Upper lobe of right lung (tissue), 1 donor: ENCODE results near the gene RANBP9. TPM values are rescaled to one million over a fixed set of nuclear protein-coding genes. Genes with fewer than 3 reads are reported as not detected.

Experiments
- ATAC-seq: fragments of 200-7000 bp; cut with Tn5 transposase; one replicate; pipeline ENCODE4 v1.9.1; 2020; ENCODE audit warnings: mild to moderate bottlenecking, moderate library complexity
- DNase-seq: peaks from one replicate; pipeline ENCODE4 v3.0.0-alpha.2; 2020
- H3K27ac ChIP-seq: fragments of 200-600 bp; one replicate; pipeline ENCODE4 v1.8.0; 2022
- H3K27me3 ChIP-seq: fragments of 200-600 bp; one replicate; pipeline ENCODE4 v1.8.0; 2022; ENCODE audit warnings: mild to moderate bottlenecking
- H3K36me3 ChIP-seq: fragments of 200-600 bp; one replicate; pipeline ENCODE4 v1.8.0; 2022
- H3K4me1 ChIP-seq: fragments of 200-600 bp; one replicate; pipeline ENCODE4 v1.8.0; 2022
- H3K4me3 ChIP-seq: fragments of 200-600 bp; one replicate; pipeline ENCODE4 v1.8.0; 2022; ENCODE audit warnings: mild to moderate bottlenecking
- H3K9me3 ChIP-seq: fragments of 200-600 bp; one replicate; pipeline ENCODE4 v1.8.0; 2022
- intact Hi-C: fragments of 100-400 bp; cut with DNase I; formaldehyde crosslinking; loops from one replicate; pipeline ENCODE4 v1.11.0; 2022
- total RNA-seq: library from RNA; stranded (reverse); fragmentation: NEBNext Ultra II Directional; extraction: Animal tissue kit (Norgen Biotek cat#: 25700); gene quantifications from one replicate; pipeline ENCODE4 v1.2.1, GENCODE V29; 2021
- TF ChIP-seq, protein P1 (sequence below): fragments of 200-600 bp; IDR thresholded peaks from one replicate; pipeline ENCODE4 v1.8.0; 2022; ENCODE audit warnings: antibody characterized with exemption
- donor health status: DM: no; HTN: yes; CAD: no; lungs with severe emphysema.

Gene RANBP9
- total RNA-seq, 1 donor from 2014 or later, result 38.5 TPM

DNA sequence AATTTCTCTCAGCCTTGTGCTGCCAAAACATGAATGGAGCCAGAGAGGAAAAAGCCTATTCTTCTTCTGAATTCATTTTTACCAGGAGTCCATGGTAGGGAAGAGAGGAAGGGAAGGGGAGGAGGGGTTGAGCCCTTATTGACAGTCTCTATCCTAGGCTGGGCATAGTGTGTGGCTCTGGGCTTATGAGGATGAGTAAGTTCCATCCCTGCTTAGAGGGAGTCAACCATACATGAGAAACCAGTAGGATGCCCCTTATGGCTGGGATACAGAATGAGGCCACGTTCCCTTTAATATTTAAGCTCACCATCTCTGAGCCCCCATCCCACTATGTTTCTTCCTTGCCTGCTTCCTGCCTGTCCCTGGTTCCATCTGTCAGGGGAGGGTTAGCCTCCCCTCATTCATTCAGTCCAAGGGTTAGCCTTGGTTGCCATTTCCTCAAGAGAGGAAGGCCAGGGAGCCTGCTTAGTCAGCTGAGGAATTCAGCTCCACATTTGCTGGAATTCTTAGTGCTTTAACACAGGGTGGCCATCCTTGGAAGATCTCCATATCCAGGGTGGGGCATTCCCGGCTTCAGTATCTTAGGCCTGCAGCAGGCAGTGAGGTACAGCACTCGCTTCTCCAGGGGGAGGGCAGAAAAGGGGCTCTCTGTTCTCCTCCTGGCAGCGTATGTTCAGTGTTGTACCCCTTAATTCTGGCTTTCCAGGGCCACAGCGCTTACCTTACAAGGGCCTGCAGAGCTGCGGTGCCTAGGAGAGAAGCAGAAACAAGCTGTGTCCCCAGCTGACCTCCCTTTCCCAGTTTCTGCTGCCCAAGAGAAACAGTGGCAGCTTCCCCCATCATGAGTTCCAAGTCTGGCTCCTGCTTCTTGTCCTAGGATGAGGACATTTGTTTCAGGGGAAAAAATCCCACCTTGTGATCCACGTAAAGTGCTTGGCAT is 124.8 kb downstream of the RANBP9 start:
- intact Hi-C loops, result no loop called here
- TF ChIP-seq, protein P1, sequence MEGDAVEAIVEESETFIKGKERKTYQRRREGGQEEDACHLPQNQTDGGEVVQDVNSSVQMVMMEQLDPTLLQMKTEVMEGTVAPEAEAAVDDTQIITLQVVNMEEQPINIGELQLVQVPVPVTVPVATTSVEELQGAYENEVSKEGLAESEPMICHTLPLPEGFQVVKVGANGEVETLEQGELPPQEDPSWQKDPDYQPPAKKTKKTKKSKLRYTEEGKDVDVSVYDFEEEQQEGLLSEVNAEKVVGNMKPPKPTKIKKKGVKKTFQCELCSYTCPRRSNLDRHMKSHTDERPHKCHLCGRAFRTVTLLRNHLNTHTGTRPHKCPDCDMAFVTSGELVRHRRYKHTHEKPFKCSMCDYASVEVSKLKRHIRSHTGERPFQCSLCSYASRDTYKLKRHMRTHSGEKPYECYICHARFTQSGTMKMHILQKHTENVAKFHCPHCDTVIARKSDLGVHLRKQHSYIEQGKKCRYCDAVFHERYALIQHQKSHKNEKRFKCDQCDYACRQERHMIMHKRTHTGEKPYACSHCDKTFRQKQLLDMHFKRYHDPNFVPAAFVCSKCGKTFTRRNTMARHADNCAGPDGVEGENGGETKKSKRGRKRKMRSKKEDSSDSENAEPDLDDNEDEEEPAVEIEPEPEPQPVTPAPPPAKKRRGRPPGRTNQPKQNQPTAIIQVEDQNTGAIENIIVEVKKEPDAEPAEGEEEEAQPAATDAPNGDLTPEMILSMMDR, result no peak
- H3K36me3 ChIP-seq, result peaks cover 51% of the 10 kb centered on the region

DNA sequence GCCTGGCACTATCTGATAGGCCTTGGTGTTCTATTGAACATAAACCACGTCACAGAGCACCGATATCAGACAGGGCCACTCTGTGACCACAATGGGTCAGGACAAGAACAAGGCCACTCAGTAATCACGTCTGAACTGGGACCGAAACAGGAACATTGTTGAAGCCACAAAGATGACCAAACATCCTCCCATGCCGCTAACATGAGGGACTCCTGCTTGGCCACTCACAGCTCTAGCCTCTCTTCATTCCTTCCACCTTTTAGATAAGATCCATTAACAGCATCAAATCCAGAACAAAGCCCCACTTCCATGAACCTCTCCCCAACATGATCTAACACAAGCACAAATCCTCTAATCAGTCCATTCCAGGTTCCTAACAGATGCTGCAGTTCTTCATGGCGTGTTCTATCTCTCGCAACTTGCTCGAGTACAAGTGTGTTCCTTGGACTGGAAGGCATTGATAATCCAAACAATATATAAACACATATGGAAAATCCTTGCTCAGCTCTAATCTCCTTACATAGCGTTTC is 129.9 kb downstream of the RANBP9 start:
- H3K4me3 ChIP-seq, result no peak overlapping the region
- intact Hi-C loops, result no loop called here
- no peaks in the 10 kb centered on the region for H3K27me3 ChIP-seq
- peaks cover 24% of the 10 kb centered on the region for H3K36me3 ChIP-seq
- no peak for DNase-seq
- no peaks in the 10 kb centered on the region for H3K9me3 ChIP-seq
- H3K27ac ChIP-seq, result no peak overlapping the region
- TF ChIP-seq, protein P1, result no peak
- no peaks in the 10 kb centered on the region for H3K4me1 ChIP-seq
- ATAC-seq, result peak; percentile 88

More for the DNA sequence above, 124.8 kb downstream of the RANBP9 start:
- no peak for DNase-seq
- H3K27ac ChIP-seq, result no peak overlapping the region
- no peak overlapping the region for H3K4me3 ChIP-seq
- no peaks in the 10 kb centered on the region for H3K27me3 ChIP-seq
- no peaks in the 10 kb centered on the region for H3K9me3 ChIP-seq
- no peaks in the 10 kb centered on the region for H3K4me1 ChIP-seq
- no peak for ATAC-seq

DNA sequence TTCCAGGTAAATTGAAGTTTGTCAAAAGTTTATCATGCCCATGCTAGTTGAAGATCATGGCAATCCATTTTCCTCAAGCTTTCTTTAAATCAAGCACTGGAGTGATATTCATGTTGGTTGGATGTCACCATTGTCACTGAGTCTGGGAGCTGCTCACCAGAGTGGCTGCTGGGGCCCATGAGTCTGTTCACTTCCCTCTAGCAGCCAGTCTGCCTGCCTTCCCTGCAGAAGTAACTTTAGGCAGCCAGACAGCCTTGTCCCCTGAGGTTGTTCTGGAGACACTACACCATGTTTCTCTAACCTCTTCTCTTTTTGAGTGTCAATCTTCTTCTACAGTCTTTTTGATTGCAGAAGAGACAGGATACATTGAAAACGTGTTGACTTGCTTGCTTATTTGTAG is 131.7 kb downstream of the RANBP9 start:
- TF ChIP-seq, protein P1, result no peak
- ATAC-seq, result peak; percentile 31
- DNase-seq, result no peak
- H3K27ac ChIP-seq, result no peak overlapping the region
- intact Hi-C loops, result no loop called here
- H3K27me3 ChIP-seq, result no peaks in the 10 kb centered on the region
- H3K4me3 ChIP-seq, result no peak overlapping the region
- peaks cover 21% of the 10 kb centered on the region for H3K36me3 ChIP-seq
- no peaks in the 10 kb centered on the region for H3K4me1 ChIP-seq
- H3K9me3 ChIP-seq, result no peaks in the 10 kb centered on the region

DNA sequence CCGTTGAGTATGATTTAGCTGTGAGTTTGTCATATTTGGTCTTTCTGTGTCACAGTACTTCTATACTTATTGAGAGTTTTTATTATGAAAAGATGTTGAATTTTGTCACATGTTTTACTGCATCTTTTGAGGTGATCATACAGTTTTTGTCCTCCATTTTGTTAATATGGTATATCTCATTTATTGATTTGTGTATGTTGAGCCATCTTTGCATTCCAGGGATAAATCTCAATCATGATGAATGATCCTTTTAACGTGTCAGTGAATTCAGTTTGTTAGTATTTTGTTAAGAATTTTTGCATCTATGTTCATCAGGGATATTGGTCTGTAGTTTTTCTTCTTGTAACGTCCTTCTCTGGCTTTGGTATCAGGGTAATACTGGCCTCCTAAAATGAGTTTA is 133.7 kb downstream of the RANBP9 start:
- H3K36me3 ChIP-seq, result peaks cover 12% of the 10 kb centered on the region
- no peak for DNase-seq
- intact Hi-C loops, result no loop called here

DNA sequence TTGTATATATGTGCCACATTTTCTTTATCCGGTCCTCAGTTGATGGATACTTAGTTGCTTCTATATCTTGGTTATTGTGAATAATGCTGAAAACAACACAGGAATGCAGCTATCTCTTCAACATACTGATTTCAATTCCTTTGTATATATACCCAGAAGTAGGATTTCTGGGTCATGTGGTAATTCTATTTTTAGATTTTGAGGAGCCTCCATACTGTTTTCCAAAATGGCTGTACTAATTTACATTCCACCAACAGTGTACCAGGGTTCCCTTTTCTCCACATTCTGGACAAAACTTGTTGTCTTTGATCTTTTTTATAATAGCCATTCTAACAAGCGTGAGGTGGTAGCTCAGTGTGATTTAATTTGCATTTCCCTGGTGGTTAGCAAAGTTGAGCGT is 135.6 kb downstream of the RANBP9 start:
- Histone ChIP-seq H3K27ac (no peak overlapping the region), H3K4me3 (no peak overlapping the region), H3K36me3 (peaks cover 12% of the 10 kb centered on the region), H3K9me3 (no peaks in the 10 kb centered on the region), H3K27me3 (no peaks in the 10 kb centered on the region), H3K4me1 (no peaks in the 10 kb centered on the region)
- ATAC-seq (no peak), DNase-seq (no peak)
- TF ChIP-seq, protein P1, result no peak
- intact Hi-C loops, result no loop called here

More for the DNA sequence above, 133.7 kb downstream of the RANBP9 start:
- Histone ChIP-seq H3K27ac (no peak overlapping the region), H3K9me3 (no peaks in the 10 kb centered on the region), H3K27me3 (no peaks in the 10 kb centered on the region), H3K4me3 (no peak overlapping the region), H3K4me1 (no peaks in the 10 kb centered on the region)
- TF ChIP-seq, protein P1, result no peak
- no peak for ATAC-seq
